SHP77 treated with DMSO at 0.1 percent for 48 hours (cell line): ENCODE data around the gene STIL.
A peak's percentile ranks its signal among the peaks of the same experiment; 100 is the strongest.
"Not testable (repeated sequence)": the region's sequence is repeated elsewhere in the genome, so short reads cannot be mapped to it uniquely, and the experiment has no call there.

Experiments
- DNase-seq: peaks from one replicate; lab custom pipeline; 2025; lab: John Stamatoyannopoulos, UW

STIL gene

DNA sequence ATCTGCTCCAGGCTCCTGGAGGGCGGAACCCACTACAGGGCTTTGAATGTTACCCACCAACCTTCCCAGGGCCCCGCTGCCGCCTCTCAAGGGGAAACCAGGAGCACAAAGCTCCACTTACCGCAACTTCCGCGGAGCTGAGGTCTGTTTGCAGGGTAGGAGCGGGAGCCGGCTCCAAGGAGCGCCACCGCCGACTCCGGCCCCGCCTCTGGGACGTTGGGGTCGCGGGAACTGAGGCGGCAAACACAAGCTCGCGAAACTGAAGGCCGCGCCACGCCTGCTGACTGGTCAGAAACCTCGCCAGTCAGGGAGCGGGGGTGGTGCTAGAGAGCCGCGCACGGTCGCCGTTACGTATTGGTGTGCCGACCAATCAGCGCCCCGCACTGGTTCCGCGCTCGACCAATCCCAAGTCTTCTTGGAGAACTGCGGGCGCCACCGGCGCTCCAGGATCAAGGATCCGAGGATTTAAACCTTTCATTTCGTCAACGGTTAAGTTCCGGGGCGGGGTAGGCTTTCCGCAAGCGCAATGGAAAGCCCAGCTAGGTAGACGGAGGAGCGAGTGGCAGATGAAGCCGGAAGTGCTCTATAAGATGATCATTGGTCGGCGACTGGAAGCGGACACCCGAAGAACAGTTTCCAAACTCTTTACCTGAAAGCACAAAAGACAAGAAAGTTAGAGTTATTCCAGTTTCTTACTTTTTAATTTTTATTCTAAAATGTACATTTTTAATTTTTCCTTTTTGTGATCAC is at the start of gene STIL:
STIL (minus strand) TSS at position 233 of the 750 bp plus-strand sequence. CDS start 3,828 bp downstream, outside the sequence.
- peak; percentile 99 for DNase-seq

DNA sequence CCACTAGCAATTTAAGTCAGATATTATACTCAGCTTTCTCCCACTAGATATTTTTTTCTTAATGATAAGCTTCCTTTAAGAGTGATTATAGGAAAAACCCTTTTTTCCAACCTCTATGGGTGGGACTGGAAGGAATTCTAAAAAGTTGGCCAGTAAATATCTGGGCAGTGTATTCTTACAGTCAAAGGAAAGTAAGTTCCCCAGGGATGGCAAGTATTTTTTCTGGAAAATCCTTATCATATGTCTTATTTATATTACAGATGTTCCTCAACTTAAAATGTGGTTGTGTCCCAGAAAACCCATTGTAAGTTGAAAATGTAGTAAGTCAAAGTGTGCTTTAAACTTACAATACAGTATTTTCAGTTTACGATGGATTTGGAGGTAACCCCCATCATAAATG is 48.9 kb upstream of the STIL start:
- no peak for DNase-seq

DNA sequence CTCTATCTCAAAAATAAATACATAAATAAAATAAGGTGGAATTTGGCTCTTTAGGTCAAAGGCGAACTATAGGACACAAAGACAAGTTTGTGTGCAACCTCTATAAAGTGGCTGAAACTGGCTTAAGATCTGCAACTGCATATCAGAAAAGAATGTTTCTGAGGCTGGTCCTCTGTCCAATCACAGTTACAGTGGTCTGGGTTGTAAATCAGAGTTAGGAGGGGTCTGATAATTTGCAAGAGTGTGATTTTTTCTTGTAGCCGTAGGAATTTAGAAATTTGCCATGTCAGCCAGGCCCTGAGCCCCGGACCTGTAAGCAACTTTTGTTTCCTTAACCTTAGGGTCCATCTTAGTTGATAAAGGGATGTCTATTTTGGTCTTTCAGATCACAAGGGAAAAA is 47.4 kb upstream of the STIL start:
- no peak for DNase-seq

DNA sequence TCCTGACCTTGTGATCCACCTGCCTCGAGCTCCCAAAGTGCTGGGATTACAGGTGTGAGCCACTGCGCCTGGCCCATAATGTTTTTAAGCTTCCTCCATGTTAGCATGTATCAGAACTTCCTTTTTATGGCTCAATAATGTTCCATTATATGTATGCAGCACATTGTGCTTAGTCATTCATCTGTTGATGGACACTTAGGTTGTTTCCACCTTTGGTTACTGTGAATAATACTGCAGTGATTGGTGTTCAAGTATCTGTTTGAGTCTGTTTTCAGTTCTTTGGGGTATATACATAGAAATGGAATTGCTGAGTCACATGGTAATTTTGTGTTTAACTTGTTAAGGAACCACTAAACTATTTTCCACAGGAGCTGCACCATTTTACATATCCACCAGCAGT is 37.4 kb upstream of the STIL start:
- DNase-seq, result no peak

DNA sequence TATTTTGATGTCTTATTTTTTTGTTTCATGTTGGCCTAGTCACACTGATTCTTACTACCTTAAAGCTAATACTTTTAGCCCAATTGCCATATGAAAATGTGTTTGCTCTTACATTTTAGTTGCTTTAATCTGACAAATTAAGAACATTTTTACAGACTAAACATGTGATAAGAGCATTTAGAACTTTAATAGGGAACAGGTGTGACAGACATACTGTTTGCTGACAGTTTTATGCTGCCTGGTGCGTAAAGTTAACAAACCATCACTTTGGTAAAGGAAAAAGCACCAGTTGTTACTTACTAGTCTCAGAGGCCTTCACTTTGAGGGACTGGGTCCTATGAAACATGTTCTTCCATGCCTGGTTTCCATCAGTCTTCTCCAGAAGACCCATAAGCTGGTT is 34.3 kb upstream of the STIL start:
- no peak for DNase-seq

DNA sequence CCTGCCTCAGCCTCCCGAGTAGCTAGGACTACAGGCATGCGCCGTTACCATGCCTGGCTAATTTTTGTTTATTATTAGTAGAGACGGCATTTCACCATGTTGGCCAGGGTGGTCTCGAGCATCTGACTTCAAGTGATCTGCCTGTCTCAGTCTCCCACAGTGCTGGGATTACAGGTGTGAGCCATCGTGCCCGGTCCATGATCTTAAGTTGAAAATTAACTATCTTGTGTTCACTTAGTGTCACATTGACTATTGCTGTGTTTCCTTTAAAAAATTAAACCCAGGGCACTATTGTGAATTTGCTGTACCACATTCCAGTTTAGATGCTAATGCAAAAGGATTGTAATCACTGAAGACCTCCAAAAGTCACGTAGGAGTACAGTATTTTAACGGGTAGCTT is 33.8 kb upstream of the STIL start:
- no peak for DNase-seq

DNA sequence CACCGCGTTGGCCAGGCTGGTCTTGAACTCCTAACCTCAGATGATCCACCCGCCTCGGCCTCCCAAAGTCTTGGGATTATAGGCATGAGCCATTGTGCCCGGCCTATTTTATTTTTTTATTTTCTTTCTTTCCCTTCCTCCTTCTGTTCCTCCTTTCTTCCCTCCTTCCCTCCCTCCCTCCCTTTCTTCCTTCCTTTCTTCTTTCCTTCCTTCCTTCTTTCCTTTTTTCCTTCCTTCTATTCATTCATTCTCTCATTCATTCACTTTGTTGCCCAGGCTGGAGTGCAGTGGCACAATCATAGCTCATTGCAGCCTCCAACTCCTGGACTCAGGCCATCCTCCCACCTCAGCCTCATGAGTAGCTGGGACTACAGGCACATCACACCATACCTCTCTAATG is 33.0 kb upstream of the STIL start:
- DNase-seq, result not testable (repeated sequence)

DNA sequence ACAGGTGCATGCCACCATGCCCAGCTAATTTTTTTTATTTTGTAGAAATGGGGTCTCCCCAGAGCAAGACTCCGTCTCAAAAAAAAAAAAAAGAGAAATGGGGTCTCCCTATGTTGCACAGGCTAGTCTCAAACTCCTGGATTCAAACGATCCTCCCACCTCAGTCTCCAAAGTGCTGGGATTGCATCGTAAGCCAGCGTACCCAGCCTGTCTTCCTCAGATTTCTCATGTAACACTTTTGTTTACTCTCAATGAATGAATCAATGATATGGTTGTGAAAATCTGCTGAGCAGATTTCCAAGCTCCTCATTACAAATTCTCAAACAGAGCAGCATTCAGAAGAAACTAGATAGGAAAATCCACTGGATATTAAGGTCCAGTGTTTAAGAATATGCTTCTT is 26.3 kb upstream of the STIL start:
- no peak for DNase-seq

DNA sequence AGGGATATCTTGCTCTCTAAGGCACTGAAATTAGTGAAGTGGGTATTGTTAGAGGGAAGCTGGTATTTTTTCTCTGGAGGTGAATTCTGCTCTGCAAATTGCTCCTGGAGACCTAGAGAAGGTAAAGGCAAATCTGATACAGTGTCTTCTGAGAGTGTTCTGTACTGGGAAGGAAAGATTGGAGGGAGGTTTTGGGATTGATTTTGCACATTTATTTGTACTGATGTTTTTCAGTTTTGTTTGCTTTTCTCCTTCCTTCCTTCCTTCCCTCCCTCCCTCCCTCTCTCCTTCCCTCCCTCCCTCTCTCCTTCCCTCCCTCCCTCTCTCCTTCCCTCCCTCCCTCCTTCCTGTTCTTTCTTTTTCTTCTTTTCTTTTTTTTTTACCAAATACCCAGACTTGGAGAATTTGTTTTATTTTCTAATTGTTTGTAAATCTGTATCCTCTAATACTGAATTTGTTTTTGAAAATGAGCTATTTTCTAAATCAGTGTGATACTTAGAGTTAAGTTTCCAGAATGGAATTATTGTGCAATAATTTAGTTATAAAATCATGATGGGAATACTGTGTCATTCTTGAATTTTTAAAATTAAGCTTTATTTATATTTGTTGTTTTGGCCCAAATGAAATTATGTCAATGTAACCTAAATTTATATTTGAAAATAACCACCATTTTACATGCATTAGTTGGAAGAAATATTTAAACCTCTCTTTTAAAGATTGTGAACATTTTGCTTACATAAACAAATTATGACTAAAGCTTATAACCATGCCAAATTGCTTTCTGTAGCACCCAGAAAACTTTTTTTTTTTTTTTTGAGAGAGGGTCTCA is 24.5 kb upstream of the STIL start:
- DNase-seq, result no peak

DNA sequence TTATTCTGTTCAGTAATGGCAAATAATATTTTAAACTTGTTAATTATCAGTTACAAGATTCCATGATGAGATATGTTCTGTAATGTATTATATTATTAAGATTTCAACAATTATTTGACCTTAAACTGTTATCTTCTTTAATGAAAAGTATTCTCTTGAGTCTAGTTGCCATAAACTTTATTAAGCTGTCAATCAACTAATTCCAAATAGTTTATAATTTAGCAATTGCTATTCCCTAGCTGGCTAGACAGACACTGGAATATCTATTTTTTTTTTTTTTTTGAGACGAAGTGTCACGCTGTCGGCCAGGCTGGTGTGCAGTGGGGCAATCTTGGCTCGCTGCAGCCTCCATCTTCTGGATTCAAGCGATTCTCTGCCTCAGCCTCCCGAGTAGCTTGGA is 23.4 kb upstream of the STIL start:
- no peak for DNase-seq

DNA sequence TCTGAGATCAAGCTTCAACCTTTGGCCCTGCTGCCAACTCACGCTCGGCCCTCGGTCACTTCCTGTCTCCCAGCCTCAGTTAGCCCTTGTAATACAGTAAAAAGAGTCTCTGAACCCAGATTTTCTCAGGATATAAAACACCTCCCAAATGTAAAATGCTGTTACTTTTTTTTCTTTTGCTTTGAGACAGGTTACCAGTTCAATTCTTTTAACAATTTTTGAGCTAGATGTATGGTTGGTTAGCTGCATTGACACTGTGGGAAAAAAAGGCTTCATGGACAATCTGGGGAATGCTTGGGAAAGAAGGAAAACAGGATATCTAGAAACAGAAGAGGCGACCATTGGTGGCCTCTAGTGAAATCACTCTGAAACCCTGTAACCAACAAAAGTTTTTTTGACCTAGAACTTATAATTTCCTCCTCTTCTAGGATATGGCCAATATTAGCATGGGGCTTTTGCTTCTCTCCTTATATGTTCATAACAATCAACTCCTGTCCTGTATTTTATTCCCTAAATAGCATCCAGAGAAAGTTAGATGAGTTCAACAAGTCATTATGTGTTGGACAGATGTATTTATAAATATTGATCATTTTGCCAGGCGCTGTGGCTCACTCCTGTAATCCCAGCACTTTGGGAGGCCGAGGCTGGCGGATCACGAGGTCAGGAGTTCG is 21.0 kb upstream of the STIL start:
- DNase-seq, result no peak

DNA sequence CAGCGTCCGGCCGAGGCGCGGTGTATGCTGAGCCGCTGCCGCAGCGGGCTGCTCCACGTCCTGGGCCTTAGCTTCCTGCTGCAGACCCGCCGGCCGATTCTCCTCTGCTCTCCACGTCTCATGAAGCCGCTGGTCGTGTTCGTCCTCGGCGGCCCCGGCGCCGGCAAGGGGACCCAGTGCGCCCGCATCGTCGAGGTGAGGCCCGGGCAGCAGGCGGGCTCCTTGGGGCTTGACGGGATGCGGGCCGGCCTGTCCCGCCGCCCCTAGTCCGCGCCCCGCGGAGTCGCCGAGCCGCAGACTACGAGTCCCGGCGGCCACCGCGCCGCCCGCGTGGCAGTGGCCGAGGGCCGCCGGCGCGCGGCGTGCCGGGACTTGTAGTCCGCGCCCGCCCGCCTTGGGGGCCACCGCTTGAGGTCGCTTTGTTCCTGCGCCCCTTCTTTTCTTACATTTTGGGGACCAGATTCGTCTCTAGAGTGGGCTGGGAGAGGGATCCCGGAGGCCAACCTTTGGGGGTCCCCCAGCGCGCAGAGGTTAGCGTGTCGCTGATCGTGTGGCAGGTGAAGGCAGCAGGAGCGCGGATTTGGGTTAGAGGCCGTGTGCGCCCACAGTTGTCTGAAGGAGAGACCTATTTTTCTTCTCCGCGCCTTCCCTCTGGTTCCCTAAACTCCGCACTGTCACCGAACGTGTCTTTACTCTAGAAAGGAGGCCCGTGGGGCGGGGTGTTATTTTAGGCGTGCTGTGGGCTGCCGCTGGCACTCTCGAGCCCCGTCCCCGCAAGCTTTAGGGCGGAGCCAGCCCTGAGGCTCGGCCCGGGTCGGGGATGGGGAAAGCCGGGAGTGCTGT is 20.2 kb upstream of the STIL start:
- DNase-seq, result peak; percentile 31

DNA sequence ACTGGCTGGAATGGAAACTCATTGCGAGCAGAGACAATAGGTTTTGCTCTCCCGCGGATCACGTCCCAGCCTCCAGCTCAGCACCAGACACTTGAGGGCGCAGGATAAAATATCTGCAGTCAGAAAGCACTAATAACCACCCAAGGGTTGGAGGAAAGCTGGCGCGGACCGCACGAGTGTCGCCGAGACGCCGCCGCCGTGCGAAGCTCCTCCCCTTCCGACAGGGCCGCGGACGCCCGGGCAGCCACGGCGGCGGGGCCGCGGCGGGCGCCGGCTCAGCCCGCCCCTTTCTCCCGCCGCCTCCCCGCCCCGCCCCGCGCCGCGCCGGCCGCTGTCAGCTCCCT is 19.6 kb upstream of the STIL start, which contains the start of gene CMPK1:
CMPK1 (plus strand) TSS at position 213 of the 344 bp plus-strand sequence. CDS start 156 bp downstream, outside the sequence.
- DNase-seq, result peak; percentile 63

DNA sequence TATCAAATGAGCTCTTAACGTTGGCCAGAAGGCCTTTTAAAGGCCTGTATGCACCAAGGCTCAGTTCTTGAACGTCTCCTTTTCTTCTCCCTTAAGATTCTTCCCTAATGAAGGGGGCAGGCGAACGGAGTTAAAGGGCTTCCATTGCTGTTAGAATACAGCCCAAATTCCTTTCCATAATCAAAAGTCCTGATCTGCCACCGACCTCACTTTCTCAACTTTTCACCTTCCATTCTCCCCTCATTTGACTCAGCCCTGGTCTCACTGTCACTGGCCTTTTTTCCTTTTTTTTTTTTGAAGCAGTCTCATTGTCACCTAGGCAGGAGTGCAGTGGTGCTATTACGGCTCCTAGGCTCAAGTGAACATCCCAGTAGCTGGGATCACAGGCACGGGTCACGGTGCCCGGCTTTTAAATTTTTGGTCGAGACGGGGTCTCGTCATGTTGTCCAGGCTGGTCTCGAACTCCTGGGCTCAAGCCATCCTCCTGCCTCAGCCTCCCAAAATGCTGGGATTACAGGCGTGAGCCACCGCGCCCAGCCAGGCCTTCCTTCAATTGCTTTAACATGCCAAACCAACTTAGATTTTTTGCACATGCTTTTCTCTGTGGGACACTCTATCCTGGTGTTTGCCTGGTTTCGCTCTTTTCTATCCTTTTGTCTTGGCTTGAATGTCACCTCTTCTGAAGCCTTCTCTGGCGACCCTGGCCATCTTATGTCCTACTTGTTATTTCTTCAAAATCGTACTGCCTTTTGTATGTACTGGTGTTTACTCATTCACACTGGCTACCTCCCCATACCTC is 19.0 kb upstream of the STIL start:
- no peak for DNase-seq

DNA sequence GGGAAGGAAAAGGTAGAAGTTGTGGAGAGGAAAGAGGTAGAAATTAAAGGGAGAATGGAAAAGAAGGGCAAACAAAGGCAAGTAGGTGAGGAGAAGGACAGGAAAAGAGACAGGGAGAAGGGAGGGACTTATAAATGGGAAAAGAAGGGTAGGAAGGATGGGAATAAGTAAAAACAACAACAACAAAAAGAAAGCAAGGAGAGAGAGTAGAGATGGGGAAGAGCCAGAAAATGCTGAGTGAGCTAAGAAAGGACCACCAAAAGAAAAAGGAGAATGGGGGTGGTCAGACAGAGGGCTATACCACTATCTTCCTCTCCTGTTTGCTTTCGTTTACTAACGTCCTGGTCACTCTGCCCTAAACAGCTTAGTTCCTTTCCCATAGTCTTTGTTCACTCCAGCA is 17.9 kb upstream of the STIL start:
- DNase-seq, result no peak

DNA sequence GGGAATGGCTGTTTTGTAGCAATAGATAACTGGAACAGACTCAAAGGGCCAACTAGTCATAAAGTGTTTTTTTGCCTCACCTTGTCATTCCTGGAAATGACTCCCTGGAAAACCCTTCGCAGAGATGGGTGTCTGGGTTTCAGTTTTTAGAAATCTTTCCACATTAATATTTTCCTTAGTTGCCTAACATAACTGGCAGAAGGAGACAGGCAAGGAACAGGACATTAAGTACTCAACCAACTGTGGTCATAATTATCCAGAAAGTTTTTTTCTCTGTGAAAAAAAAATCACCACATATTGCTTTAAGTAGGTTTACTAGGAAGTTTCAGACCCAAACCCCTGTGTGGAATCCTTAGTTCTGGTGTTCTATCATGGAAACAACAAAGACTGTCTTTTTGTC is 16.3 kb upstream of the STIL start:
- no peak for DNase-seq

DNA sequence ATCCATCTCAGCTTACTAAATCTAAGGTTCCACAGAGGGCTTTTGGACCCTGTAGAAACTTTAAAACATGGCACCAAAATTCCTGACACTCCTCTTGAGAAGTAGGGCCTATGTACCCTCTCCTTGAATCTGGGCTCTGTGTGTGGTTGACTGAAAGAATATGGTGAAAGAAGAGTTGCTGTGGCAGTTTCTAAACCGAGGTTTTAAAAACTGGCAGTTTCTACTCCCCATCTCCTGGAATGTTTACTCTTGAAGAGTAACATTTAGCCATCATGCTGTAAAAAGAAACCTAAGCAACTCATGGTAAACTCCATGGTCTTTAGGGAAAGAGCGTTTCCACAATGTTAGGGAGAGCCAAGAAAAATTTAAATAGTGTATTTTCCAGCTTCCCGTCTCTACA is 15.0 kb upstream of the STIL start:
- DNase-seq, result no peak

DNA sequence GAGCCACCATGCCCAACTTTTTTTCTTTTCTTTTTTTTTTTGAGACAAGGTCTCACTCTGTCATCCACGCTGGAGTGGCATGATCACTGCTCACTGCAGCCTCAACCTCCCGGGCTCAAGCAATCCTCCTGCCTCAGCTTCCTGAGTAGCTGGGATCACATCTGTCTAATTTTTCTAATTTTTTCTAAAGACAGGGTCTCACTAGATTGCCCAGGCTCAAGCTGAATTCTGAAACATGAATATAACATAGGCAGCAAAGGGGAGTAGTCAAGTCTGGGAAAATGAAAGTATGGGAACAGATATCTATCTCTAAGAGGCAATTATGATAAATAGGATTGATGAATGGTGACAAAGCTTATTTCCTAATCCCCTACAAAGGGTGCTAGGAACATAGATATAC is 12.3 kb upstream of the STIL start:
- DNase-seq, result no peak

DNA sequence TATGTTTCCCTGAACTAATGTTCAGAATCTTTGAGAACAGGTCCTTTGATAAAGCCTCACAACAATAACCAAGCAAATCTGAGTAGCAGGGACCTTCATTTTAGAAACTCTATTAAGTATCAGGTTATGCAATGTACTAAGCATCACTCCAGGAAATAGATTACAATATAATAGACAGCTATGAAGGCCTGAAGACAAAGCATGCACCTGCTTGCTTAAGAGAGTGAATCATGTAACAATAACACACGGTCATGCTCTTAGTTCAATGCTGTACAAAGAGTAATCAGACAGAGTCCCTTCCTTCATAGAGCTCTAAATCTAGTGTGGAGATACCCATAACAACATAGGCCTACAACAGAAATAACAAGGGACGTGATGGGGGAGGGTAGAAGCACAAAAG is 11.6 kb upstream of the STIL start:
- no peak for DNase-seq

DNA sequence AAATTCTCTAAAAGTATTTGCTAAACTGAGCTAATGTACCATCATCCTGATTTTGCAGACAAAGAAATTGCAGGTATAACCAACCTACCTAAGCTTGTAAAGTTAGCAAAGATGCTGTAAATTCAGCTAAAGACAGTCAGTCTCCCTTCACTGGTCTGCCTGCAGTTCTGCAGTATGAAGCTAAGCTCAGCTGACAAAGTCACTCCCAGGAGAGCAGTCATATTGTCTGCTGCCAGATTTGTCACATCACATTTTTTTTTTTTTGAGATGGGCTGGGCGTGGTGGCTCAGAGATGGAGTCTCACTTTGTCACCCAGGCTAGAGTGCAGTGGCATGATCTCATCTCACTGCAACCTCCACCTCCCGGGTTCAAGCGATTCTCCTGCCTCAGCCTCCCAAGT is 10.7 kb upstream of the STIL start:
- DNase-seq, result no peak

DNA sequence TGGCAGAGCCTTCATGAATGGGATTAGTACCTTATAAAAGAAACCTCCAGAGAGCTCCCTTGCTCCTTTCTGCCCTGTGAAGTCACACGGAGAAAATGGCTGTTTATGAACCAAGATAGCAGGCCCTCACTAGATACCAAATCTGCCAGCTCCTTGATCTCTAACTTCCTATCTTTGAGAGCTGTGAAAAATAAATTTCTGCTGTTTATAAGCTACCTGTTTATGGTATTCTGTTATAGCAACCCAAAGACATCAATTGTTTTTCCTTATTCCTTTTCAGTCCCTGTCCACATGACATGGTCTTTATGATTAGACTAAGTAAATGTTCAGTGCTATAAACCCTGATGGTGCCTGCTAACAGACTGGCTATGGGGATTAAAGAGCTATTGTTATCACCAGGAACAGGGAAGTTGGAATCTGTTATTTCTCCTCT is 9.7 kb upstream of the STIL start:
- no peak for DNase-seq
